Right lobe of liver (tissue), 4 donors: ENCODE data around the gene ZNF488.

Experiments
- POLR2A ChIP-seq: fragments of 450-650 bp; IDR thresholded peaks from one replicate; pipeline ENCODE4 v1.6.1; 2017; ENCODE audit warnings: antibody characterized with exemption, mild to moderate bottlenecking
- TF ChIP-seq, protein P1 (sequence below), 4 donors: fragments of 200-600 bp in 3 of 4; fragments of 450-650 bp in 1 of 4; IDR thresholded peaks; one replicate each; pipeline versions ENCODE4 v1.5.1 to v1.8.0; 2016 to 2022; ENCODE audit warnings: antibody characterized with exemption in 4 of 4, mild to moderate bottlenecking in 2 of 4
- donor health status: DM: no; HTN: no; CAD: no.
- donor health status: DM: no; HTN: no; CAD: no.
- donor health status: DM: no; HTN: yes; CAD: no.

DNA sequence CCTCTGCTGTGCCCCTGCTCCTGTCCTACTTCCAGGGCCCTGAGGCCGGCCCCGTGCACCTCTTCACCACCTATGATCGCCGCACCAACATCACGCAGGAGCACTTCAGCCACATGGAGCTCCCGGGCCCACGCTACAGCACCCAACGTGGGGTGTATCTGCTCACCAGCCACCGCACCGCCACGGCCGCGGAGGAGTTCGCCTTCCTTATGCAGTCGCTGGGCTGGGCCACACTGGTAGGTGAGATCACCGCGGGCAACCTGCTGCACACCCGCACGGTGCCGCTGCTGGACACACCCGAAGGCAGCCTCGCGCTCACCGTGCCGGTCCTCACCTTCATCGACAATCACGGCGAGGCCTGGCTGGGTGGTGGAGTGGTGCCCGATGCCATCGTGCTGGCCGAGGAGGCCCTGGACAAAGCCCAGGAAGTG lies 34.1 kb downstream of the ZNF488 start:
- TF ChIP-seq, protein P1, sequence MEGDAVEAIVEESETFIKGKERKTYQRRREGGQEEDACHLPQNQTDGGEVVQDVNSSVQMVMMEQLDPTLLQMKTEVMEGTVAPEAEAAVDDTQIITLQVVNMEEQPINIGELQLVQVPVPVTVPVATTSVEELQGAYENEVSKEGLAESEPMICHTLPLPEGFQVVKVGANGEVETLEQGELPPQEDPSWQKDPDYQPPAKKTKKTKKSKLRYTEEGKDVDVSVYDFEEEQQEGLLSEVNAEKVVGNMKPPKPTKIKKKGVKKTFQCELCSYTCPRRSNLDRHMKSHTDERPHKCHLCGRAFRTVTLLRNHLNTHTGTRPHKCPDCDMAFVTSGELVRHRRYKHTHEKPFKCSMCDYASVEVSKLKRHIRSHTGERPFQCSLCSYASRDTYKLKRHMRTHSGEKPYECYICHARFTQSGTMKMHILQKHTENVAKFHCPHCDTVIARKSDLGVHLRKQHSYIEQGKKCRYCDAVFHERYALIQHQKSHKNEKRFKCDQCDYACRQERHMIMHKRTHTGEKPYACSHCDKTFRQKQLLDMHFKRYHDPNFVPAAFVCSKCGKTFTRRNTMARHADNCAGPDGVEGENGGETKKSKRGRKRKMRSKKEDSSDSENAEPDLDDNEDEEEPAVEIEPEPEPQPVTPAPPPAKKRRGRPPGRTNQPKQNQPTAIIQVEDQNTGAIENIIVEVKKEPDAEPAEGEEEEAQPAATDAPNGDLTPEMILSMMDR (IDR thresholded peaks at IDR 0.05) = no peak
- TF ChIP-seq POLR2A = no peak
